ENCODE results near the gene VWC2.

The VWC2 gene

DNA sequence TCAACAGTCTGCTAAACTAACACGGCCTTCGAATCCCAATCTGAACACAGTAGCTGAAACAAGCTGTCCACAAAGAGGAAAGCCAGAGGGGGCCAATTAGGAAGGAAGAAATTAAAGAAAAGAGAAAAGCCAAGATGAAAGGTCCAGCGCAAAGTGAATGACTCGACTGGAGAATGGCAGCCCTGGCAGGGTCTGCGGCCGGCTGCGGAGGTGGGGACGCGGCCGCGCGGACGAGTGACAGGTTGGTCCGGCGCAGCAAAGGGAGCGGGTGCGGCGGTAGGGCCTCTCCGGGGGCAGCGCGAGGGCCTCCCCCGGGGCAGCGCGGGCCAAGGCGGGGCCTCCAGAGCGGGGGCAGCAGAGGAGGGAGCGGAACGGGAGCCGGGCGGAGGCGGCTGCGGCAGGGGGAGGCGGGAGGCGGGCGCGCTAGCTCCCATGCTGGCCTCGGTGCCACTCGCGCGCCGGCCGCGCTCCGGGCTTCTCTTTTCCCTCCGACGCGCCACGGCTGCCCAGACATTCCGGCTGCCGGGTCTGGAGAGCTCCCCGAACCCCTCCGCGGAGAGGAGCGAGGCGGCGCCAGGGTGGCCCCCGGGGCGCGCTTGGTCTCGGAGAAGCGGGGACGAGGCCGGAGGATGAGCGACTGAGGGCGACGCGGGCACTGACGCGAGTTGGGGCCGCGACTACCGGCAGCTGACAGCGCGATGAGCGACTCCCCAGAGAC is at the start of gene VWC2:
TSS of gene VWC2 (plus strand) at position 421 of the 718 bp plus-strand sequence. CDS start 1,798 bp downstream, outside the sequence.
- no peak for TF ChIP-seq ZNF629 (tag by site-specific recombination; IDR thresholded peaks at IDR 0.05)
- no peak for TF ChIP-seq ZNF366 (tag by site-specific recombination; conservative IDR thresholded peaks at IDR 0.05)
- no peak for TF ChIP-seq GLI4 (tag by site-specific recombination; IDR thresholded peaks at IDR 0.05)
- TF ChIP-seq HOXD13 (CRISPR knock-in tag; IDR thresholded peaks at IDR 0.05; ENCODE audit: borderline replicate concordance) = no peak
- no peak for TF ChIP-seq ZNF223 (tag by site-specific recombination; IDR thresholded peaks at IDR 0.05)
- TF ChIP-seq ZNF302 (tag by site-specific recombination; IDR thresholded peaks at IDR 0.05; ENCODE audit: low read depth) = no peak
- TF ChIP-seq, protein P1, sequence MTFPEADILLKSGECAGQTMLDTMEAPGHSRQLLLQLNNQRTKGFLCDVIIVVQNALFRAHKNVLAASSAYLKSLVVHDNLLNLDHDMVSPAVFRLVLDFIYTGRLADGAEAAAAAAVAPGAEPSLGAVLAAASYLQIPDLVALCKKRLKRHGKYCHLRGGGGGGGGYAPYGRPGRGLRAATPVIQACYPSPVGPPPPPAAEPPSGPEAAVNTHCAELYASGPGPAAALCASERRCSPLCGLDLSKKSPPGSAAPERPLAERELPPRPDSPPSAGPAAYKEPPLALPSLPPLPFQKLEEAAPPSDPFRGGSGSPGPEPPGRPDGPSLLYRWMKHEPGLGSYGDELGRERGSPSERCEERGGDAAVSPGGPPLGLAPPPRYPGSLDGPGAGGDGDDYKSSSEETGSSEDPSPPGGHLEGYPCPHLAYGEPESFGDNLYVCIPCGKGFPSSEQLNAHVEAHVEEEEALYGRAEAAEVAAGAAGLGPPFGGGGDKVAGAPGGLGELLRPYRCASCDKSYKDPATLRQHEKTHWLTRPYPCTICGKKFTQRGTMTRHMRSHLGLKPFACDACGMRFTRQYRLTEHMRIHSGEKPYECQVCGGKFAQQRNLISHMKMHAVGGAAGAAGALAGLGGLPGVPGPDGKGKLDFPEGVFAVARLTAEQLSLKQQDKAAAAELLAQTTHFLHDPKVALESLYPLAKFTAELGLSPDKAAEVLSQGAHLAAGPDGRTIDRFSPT (tag by site-specific recombination; IDR thresholded peaks at IDR 0.05) = no peak
- TF ChIP-seq, protein P2, sequence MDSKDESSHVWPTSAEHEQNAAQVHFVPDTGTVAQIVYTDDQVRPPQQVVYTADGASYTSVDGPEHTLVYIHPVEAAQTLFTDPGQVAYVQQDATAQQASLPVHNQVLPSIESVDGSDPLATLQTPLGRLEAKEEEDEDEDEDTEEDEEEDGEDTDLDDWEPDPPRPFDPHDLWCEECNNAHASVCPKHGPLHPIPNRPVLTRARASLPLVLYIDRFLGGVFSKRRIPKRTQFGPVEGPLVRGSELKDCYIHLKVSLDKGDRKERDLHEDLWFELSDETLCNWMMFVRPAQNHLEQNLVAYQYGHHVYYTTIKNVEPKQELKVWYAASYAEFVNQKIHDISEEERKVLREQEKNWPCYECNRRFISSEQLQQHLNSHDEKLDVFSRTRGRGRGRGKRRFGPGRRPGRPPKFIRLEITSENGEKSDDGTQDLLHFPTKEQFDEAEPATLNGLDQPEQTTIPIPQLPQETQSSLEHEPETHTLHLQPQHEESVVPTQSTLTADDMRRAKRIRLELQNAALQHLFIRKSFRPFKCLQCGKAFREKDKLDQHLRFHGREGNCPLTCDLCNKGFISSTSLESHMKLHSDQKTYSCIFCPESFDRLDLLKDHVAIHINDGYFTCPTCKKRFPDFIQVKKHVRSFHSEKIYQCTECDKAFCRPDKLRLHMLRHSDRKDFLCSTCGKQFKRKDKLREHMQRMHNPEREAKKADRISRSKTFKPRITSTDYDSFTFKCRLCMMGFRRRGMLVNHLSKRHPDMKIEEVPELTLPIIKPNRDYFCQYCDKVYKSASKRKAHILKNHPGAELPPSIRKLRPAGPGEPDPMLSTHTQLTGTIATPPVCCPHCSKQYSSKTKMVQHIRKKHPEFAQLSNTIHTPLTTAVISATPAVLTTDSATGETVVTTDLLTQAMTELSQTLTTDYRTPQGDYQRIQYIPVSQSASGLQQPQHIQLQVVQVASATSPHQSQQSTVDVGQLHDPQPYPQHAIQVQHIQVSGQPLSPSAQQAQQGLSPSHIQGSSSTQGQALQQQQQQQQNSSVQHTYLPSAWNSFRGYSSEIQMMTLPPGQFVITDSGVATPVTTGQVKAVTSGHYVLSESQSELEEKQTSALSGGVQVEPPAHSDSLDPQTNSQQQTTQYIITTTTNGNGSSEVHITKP (tag by site-specific recombination; IDR thresholded peaks at IDR 0.05) = no peak
- no peak for TF ChIP-seq ZNF660 (tag by site-specific recombination; IDR thresholded peaks at IDR 0.05)
- no peak for TF ChIP-seq ZNF530 (tag by site-specific recombination; IDR thresholded peaks at IDR 0.05; ENCODE audit: low read depth)
- TF ChIP-seq ZBTB7A (tag by site-specific recombination; IDR thresholded peaks at IDR 0.05; ENCODE audit: low read depth) = no peak
- no peak for TF ChIP-seq TCF7L2 (IDR thresholded peaks at IDR 0.05; ENCODE audit: borderline replicate concordance, low read depth, low read length)
- TF ChIP-seq ZNF239 (tag by site-specific recombination; IDR thresholded peaks at IDR 0.05) = no peak
- TF ChIP-seq, protein P3, sequence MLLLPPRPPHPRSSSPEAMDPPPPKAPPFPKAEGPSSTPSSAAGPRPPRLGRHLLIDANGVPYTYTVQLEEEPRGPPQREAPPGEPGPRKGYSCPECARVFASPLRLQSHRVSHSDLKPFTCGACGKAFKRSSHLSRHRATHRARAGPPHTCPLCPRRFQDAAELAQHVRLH (tag by site-specific recombination; IDR thresholded peaks at IDR 0.05) = no peak
- POLR2A ChIA-PET = no interaction called here

DNA sequence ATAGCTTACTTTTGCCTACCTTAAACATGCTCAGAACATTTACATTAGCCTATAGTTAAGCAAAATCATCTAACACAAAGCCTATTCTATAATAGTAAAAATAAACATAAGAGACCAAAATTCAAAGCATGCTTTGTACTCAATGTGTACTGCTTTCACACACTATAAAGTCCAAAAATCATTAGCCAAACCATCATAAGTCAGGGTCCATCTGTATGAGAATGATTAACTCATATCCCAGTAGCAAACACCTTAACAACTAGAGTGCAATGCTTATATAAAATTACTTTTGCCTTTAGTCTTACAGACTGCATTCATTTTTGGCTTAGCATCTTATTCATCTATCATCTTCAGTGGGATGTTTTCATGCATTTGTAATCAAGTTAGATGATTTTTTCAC is 49.4 kb upstream of the VWC2 start:
- Histone ChIP-seq H3K9me3 (ENCODE audit: control insufficient read depth, insufficient read depth, low read depth, low read length) (no peaks in the 10 kb centered on the region), H3K27ac (ENCODE audit: extremely low read depth, low read depth, low read length) (no peak overlapping the region), H3K36me3 (ENCODE audit: control insufficient read depth in 2 of 2, insufficient read depth in 1 of 2, low read length in 2 of 2) (no peaks in the 10 kb centered on the region), H3K4me3 (ENCODE audit: low read depth, low read length) (no peak overlapping the region), H3K4me1 (ENCODE audit: control insufficient read depth, insufficient read depth, low read length) (no peaks in the 10 kb centered on the region)
- POLR2A ChIA-PET = no interaction called here
- CTCF ChIA-PET = no interaction called here
- TF ChIP-seq HOXA7 (CRISPR knock-in tag; IDR thresholded peaks at IDR 0.05; ENCODE audit: borderline replicate concordance) (no peak), ZNF394 (tag by site-specific recombination; IDR thresholded peaks at IDR 0.05; ENCODE audit: borderline replicate concordance) (no peak), ZNF791 (tag by site-specific recombination; IDR thresholded peaks at IDR 0.05) (no peak), ZBTB20 (tag by site-specific recombination; IDR thresholded peaks at IDR 0.05) (no peak), ZFP3 (tag by site-specific recombination; IDR thresholded peaks at IDR 0.05; ENCODE audit: low read depth) (no peak), KLF8 (tag by site-specific recombination; IDR thresholded peaks at IDR 0.05) (no peak), ZNF37A (tag by site-specific recombination; IDR thresholded peaks at IDR 0.05) (no peak)
- TF ChIP-seq, protein P2 (tag by site-specific recombination; IDR thresholded peaks at IDR 0.05) = no peak
- TF ChIP-seq, protein P4, sequence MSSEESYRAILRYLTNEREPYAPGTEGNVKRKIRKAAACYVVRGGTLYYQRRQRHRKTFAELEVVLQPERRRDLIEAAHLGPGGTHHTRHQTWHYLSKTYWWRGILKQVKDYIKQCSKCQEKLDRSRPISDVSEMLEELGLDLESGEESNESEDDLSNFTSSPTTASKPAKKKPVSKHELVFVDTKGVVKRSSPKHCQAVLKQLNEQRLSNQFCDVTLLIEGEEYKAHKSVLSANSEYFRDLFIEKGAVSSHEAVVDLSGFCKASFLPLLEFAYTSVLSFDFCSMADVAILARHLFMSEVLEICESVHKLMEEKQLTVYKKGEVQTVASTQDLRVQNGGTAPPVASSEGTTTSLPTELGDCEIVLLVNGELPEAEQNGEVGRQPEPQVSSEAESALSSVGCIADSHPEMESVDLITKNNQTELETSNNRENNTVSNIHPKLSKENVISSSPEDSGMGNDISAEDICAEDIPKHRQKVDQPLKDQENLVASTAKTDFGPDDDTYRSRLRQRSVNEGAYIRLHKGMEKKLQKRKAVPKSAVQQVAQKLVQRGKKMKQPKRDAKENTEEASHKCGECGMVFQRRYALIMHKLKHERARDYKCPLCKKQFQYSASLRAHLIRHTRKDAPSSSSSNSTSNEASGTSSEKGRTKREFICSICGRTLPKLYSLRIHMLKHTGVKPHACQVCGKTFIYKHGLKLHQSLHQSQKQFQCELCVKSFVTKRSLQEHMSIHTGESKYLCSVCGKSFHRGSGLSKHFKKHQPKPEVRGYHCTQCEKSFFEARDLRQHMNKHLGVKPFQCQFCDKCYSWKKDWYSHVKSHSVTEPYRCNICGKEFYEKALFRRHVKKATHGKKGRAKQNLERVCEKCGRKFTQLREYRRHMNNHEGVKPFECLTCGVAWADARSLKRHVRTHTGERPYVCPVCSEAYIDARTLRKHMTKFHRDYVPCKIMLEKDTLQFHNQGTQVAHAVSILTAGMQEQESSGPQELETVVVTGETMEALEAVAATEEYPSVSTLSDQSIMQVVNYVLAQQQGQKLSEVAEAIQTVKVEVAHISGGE (tag by site-specific recombination; conservative IDR thresholded peaks at IDR 0.05; ENCODE audit: low read depth) = no peak

More for the DNA sequence above, at the start of gene VWC2:
- Histone ChIP-seq H3K9me3 (ENCODE audit: control insufficient read depth, insufficient read depth, low read depth, low read length) (no peaks in the 10 kb centered on the region), H3K36me3 (ENCODE audit: control insufficient read depth in 2 of 2, insufficient read depth in 1 of 2, low read length in 2 of 2) (no peaks in the 10 kb centered on the region), H3K4me1 (ENCODE audit: control insufficient read depth, insufficient read depth, low read length) (no peaks in the 10 kb centered on the region; the same call in 1 of the 2 replicates), H3K27ac (ENCODE audit: extremely low read depth, low read depth, low read length) (no peak within 1 kb of the TSS), H3K4me3 (ENCODE audit: low read depth, low read length) (peak within 1 kb of the TSS; percentile 42)
- CTCF ChIA-PET = no interaction called here

All from HEK293 (cell line).